RWPE1 (cell line): ENCODE results near the gene CYP27B1.

Source experiments
- CTCF ChIA-PET: fragments of 350-600 bp; sonication (Branson Sonifier 250); formaldehyde crosslinking; extraction: SDS; loops from one replicate; lab custom pipeline; 2021; lab: Yijun Ruan, JAX
- POLR2A ChIA-PET: fragments of 400-600 bp; formaldehyde crosslinking; extraction: SDS; loops from one replicate; lab custom pipeline; 2020; ENCODE audit warnings: antibody characterized with exemption; ENCODE audit not compliant: low non-redundant PET; lab: Yijun Ruan, JAX
- DNase-seq: peaks from one replicate; pipeline ENCODE4 v3.0.0; 2012; ENCODE audit warnings: low spot score
- H3K27ac ChIP-seq: fragments of 450-650 bp; 2 replicates; pipeline ENCODE4 v1.5.1; 2017
- TF ChIP-seq, protein P1 (sequence below): fragments of 450-650 bp; conservative IDR thresholded peaks from 2 replicates; pipeline ENCODE4 v1.5.1; 2017; ENCODE audit warnings: low read depth, mild to moderate bottlenecking

The CYP27B1 gene

DNA sequence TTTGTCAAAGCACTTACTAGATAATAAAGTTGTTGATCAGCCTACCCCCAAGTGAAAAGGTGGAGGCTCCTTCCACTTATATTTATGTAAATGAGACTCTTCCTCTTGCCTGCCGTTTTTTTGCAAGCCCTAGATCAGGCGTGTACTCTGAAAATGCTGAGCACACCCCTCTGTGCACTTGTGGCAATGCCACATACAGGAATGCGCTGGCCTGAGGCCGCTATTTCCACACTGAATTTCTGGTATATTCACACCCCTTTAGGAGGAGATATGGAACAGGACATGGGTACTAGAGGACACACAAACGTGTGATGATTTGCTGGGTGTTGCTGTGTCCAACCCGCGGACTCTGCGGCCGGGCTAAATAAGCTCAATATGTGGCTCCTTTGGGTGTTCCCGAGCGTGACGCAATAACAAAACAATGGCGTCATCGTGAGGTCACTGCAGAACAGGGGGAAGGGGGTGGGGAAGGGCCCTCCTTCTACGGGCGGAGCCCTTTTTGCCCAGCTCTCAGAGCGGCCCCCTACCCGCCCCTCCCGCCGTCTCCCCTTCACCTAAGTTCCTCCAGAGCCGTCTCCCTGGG is 22.6 kb downstream of the CYP27B1 start:
- ChIA-PET CTCF (interaction anchor here (0.7 to 2.5 kb wide), 3 partner anchors 18 to 56 kb away, joined by 3 to 14 read pairs (median 4); no protein-coding TSS in a partner anchor), POLR2A (interaction anchor here (0.5 to 0.7 kb wide), 3 partner anchors 89 to 226 kb away, joined by 5 read pairs; no protein-coding TSS in a partner anchor)
- TF ChIP-seq, protein P1, sequence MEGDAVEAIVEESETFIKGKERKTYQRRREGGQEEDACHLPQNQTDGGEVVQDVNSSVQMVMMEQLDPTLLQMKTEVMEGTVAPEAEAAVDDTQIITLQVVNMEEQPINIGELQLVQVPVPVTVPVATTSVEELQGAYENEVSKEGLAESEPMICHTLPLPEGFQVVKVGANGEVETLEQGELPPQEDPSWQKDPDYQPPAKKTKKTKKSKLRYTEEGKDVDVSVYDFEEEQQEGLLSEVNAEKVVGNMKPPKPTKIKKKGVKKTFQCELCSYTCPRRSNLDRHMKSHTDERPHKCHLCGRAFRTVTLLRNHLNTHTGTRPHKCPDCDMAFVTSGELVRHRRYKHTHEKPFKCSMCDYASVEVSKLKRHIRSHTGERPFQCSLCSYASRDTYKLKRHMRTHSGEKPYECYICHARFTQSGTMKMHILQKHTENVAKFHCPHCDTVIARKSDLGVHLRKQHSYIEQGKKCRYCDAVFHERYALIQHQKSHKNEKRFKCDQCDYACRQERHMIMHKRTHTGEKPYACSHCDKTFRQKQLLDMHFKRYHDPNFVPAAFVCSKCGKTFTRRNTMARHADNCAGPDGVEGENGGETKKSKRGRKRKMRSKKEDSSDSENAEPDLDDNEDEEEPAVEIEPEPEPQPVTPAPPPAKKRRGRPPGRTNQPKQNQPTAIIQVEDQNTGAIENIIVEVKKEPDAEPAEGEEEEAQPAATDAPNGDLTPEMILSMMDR, result no peak
- peak; percentile 88 for DNase-seq
- H3K27ac ChIP-seq, result peak overlapping the region; percentile 92

DNA sequence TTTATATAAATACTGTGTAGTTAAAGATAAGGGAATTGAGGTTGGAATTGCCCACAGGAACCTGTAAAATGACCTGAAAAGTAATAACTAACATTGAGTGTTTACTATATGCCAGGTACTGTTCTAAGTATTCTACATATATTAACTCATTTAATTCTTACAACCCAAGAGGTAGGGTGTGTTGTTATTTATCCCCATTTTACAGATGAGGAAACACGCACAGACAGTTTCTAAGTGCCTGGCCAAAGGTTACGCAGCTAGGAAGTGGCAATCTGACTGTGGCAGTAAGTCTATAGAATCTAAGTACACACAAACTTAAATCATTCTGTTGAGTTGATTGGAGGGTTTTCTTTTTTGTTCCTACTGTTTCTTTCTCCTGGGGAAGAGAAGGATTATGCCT is 23.1 kb downstream of the CYP27B1 start:
- CTCF ChIA-PET, result interaction anchor here (0.7 to 2.5 kb wide), 2 partner anchors 18 to 43 kb away, joined by 4 to 14 read pairs; no protein-coding TSS in a partner anchor
- DNase-seq, result no peak
- no peak overlapping the region for H3K27ac ChIP-seq
- TF ChIP-seq, protein P1, result no peak
- POLR2A ChIA-PET, result no interaction called here

DNA sequence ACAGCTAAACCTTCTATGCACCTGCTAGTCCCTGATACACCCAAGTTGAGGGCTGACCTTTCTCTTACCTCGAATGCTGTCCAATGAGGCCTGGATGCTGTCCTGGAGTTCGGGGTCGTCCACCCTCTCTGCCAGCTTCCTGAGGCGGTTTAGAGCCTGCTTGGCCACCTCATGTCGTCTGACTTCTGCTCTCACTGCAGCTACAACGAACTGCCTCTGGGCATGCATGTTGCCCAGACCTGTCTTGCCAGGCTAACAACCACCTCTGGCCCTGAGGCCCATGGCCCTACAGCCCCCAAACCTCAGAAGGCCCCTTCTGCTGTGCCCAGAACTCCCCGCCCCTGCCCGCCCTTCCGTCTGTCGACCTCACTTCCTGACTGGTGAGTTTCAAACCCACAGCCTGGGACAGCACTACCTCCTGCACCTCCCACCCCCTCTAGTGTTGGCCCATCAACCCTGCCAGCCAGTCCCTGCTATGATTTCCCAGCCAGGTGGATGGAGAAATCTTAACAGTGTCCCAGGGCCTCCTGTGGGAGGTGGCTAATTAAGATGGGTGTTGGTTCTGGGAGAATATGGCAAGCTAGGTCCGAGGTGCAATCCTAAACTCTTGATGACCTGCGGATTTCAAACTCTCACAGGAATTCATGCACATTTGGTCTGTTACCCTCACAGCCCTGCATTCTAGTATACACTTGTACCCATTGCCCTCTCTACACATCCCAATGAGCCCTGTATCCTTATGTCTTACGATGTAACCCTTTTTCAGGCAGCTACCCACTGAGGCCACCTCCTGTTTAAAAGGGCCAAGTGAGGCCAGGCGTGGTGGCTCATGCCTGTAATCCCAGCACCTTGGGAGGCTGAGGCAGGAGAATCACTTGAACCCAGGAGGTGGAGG is 24.8 kb downstream of the CYP27B1 start:
- TF ChIP-seq, protein P1, result no peak
- POLR2A ChIA-PET, result interaction anchor here (0.5 to 0.6 kb wide), 2 partner anchors 51 to 219 kb away, joined by 3 read pairs; no protein-coding TSS in a partner anchor
- CTCF ChIA-PET, result interaction anchor here (0.7 kb wide), 1 partner anchor 185 kb away, joined by 3 read pairs; no protein-coding TSS in a partner anchor

DNA sequence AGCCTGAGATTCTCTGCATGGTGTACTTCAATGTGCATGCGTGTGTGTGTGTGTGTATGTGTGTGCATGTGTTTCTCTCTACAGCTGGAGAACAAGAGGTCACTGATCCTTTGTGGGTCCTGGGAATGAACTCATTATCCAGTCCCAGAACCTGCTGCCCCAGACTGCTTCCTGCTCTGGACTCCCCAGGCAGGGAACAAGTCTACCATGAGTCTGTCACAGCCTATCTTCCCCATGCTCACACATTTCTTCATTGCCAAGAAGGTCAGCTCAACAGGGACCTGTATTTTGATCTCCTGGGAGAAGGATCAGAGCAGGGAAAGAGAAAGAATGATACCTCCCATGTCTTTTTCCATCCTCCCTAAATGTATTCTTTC is 25.5 kb downstream of the CYP27B1 start:
- ChIA-PET CTCF (no interaction called here), POLR2A (interaction anchor here (0.6 kb wide), 1 partner anchor 52 kb away, joined by 3 read pairs; no protein-coding TSS in a partner anchor)
- DNase-seq, result no peak
- TF ChIP-seq, protein P1, result no peak
- no peak overlapping the region for H3K27ac ChIP-seq

More for the DNA sequence above, 24.8 kb downstream of the CYP27B1 start:
- DNase-seq, result no peak
- H3K27ac ChIP-seq, result no peak overlapping the region

DNA sequence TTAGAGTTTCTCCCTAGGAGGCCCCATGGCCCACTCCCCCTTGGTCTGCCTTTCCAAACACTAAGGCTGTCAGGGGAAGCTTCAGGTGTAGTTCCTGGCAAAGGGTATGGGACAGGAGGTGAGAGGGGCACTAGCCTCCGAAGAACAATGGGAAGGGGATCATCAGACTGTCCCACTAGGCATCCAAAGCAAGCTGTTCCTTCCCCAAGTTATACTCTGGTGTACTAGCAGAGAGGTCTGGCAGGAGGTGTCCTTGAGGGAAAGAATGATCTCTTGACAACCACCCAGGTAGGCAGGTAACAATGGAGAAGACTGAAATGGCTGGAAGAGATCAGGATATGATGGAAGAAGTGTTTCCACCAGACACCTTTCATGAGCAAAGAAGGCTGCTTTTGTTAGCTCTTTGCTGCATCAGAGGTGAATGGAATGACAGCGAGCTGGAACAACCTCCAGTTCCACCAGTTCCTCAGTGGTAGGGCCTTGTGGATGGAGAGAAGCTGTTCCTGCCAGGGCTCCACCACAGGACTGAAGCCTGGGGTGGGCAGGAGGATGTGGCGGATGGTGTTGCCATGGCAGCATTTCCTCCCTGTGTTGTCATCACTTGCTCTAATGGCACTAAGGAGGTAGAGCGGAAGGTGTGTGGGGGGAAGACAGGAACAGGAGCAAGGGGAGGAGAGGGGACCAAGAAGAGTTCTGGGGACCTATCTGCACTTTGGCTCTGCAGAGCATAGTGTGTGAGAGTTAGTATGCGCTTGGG is 26.0 kb downstream of the CYP27B1 start:
- H3K27ac ChIP-seq, result no peak overlapping the region
- no peak for DNase-seq
- CTCF ChIA-PET, result interaction anchor here (0.5 to 0.7 kb wide), 4 partner anchors 14 to 55 kb away, joined by 3 read pairs; no protein-coding TSS in a partner anchor
- POLR2A ChIA-PET, result no interaction called here
- TF ChIP-seq, protein P1, result no peak
